A549 treated with ZK216348 at 1 μM for 4 hours (cell line): ENCODE data around the gene CADM1. TPM values are rescaled to one million over a fixed set of nuclear protein-coding genes. Genes with fewer than 3 reads are reported as not detected.

Experiments
- total RNA-seq: library from RNA; stranded (reverse); fragments of 200-300 nt; extraction: Qiagen RNA extraction; gene quantifications from 5 replicates; pipeline ENCODE4 v1.2.3, GENCODE V29; 2022; ENCODE audit warnings: low read depth

CADM1 gene
- 21.0 to 29.0 TPM (median 24.9 TPM) in 5 replicates for total RNA-seq

GRCh38 chr11:115504276-115505158 lies at the start of gene CADM1:
TSS of gene CADM1 (minus strand) at chr11:115504415.

